ENCODE results near the gene OSBPL7.

GRCh38 chr17:47867813-47868533 lies 46.4 kb upstream of the OSBPL7 start:
- TF ChIP-seq, protein P1, sequence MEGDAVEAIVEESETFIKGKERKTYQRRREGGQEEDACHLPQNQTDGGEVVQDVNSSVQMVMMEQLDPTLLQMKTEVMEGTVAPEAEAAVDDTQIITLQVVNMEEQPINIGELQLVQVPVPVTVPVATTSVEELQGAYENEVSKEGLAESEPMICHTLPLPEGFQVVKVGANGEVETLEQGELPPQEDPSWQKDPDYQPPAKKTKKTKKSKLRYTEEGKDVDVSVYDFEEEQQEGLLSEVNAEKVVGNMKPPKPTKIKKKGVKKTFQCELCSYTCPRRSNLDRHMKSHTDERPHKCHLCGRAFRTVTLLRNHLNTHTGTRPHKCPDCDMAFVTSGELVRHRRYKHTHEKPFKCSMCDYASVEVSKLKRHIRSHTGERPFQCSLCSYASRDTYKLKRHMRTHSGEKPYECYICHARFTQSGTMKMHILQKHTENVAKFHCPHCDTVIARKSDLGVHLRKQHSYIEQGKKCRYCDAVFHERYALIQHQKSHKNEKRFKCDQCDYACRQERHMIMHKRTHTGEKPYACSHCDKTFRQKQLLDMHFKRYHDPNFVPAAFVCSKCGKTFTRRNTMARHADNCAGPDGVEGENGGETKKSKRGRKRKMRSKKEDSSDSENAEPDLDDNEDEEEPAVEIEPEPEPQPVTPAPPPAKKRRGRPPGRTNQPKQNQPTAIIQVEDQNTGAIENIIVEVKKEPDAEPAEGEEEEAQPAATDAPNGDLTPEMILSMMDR (IDR thresholded peaks at IDR 0.05; ENCODE audit: low read length), result no peak
- no peak for TF ChIP-seq EZH2 (optimal IDR thresholded peaks at IDR 0.05; ENCODE audit: low read depth, low read length)

All from MM.1S (cell line).